ENCODE measurements around the gene PUS10. TPM values are rescaled to one million over a fixed set of nuclear protein-coding genes. Genes with fewer than 3 reads are reported as not detected.

The PUS10 gene
- total and polyA plus RNA-seq, 3 donors from 2014 or later, result 7.3 to 10.7 (median 10.0) TPM

DNA sequence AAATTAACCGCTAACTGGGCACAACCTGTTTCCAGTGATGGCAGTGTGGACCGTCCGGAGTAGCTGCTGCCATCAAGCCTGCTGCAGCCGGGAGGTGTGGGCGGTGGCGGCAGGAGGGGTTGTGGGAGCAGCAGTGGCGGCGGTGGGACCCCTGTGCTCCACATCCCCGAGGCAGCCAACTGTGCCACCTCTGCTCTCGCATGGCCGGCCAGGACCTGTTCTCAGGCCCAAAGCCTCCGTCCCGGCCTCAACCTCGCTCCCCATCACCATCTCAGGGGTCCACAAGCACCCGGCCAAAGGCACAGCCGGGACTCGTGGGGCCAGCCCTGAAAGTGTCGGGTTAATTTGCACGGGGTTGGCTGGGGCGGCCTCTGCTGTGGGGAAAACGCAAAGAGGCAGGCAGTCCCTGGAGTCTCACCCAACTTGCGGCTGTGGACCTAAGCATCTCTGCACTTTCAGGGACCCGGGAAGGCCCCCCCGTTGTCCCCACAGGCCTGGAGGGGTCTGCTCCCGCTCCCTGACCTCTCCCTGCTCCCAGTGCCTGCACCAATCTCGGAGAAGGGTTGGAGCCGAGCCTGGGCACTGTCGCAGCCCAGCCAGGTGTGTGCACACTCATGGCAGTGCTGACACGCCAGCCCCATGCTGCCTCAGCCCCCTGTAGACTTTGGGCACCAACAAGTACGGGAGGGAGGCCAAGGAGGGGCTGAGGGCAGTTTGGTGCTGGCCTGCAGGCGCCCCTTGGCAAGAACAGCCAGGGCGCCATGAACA, 45.0 kb downstream of the PUS10 start:
- intact Hi-C loops (cut with DNase I; ENCODE audit: low total_unique reads), result no loop called here
- H3K9me3 ChIP-seq, result no peaks in the 10 kb centered on the region
- peak overlapping the region in 1 of 2 donors; percentile 3 for H3K4me3 ChIP-seq
- H3K27me3 ChIP-seq, result no peaks in the 10 kb centered on the region
- H3K4me1 ChIP-seq, result no peaks in the 10 kb centered on the region
- WGBS, 2 donors, result 72 to 73% methylated on average over 14 to 32 of the region's 32 CpGs
- no peak overlapping the region for H3K27ac ChIP-seq
- no peaks in the 10 kb centered on the region for H3K36me3 ChIP-seq (ENCODE audit: low read depth, missing control alignments)
- no peak for TF ChIP-seq POLR2A (IDR thresholded peaks at IDR 0.05)
- TF ChIP-seq, protein P1, sequence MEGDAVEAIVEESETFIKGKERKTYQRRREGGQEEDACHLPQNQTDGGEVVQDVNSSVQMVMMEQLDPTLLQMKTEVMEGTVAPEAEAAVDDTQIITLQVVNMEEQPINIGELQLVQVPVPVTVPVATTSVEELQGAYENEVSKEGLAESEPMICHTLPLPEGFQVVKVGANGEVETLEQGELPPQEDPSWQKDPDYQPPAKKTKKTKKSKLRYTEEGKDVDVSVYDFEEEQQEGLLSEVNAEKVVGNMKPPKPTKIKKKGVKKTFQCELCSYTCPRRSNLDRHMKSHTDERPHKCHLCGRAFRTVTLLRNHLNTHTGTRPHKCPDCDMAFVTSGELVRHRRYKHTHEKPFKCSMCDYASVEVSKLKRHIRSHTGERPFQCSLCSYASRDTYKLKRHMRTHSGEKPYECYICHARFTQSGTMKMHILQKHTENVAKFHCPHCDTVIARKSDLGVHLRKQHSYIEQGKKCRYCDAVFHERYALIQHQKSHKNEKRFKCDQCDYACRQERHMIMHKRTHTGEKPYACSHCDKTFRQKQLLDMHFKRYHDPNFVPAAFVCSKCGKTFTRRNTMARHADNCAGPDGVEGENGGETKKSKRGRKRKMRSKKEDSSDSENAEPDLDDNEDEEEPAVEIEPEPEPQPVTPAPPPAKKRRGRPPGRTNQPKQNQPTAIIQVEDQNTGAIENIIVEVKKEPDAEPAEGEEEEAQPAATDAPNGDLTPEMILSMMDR (IDR thresholded peaks at IDR 0.05), result no peak
- no peak for DNase-seq

DNA sequence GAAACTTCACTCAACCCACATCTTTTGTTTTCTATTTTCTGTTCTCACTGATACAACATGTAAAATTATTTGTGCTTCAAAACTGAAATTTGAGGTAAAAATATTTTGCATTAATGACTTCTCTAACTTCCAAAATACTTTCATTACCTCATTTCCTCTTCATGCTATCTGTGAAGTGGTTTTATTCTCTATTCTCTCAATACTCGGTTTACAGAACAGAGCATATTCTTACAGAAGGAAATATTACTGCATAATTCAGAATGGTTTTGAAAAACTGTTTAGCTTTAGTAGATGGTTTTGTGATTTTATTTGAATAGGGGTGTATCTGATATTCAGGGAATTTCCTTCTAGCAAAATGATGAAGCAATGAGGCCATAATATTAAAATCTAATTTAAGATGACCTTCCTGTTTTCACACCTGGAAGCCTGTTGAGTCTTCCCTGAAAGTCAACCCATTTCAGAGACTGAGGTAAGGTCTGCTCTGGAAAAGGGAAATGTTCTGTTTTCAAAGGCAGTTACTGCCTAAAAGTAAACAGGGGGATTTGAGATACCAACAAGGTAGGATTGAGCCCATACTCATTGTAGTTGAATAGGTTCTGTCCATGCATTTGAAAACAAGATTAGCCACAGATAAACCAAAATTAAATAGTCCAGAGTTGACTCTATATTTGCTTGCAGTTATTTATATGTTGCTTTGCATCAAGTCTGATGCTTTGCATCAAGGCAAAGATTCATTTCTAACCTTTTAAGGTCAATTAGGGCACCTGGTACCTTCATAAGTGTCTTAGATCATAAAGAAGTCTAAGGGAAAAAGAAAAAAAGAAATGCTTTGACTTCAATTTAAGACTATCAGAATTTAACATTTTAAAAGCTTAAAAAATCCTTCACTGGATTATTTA, 51.3 kb downstream of the PUS10 start:
- Histone ChIP-seq H3K4me3 (no peak overlapping the region), H3K27ac (no peak overlapping the region), H3K4me1 (no peaks in the 10 kb centered on the region), H3K9me3 (no peaks in the 10 kb centered on the region), H3K36me3 (ENCODE audit: low read depth, missing control alignments) (no peaks in the 10 kb centered on the region), H3K27me3 (no peaks in the 10 kb centered on the region)
- DNase-seq, result no peak
- no peak for TF ChIP-seq POLR2A (IDR thresholded peaks at IDR 0.05)
- TF ChIP-seq, protein P1 (IDR thresholded peaks at IDR 0.05), result no peak
- intact Hi-C loops (cut with DNase I; ENCODE audit: low total_unique reads), result no loop called here
- 79% methylated on average over 1 of the region's 1 CpG for WGBS, 2 donors

DNA sequence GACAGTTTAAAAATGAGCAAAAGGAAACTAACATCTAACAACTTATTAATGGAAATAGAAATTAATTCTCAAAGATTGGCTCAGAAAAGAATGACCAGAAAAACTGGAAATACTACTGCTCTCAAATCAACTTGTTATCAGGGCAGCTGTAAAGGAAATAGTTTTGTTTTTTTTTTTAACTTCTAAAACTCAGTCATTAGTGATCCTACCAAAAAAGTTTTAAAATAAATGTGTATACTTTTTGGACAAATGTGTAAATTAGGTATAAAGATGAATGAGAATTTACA, 52.6 kb downstream of the PUS10 start:
- no peaks in the 10 kb centered on the region for H3K4me1 ChIP-seq
- no peaks in the 10 kb centered on the region for H3K36me3 ChIP-seq (ENCODE audit: low read depth, missing control alignments)
- TF ChIP-seq POLR2A (IDR thresholded peaks at IDR 0.05), result no peak
- TF ChIP-seq, protein P1 (IDR thresholded peaks at IDR 0.05), result no peak
- no peaks in the 10 kb centered on the region for H3K9me3 ChIP-seq
- no peak for DNase-seq
- H3K27ac ChIP-seq, result no peak overlapping the region
- H3K27me3 ChIP-seq, result no peaks in the 10 kb centered on the region
- intact Hi-C loops (cut with DNase I; ENCODE audit: low total_unique reads), result no loop called here
- H3K4me3 ChIP-seq, result no peak overlapping the region

DNA sequence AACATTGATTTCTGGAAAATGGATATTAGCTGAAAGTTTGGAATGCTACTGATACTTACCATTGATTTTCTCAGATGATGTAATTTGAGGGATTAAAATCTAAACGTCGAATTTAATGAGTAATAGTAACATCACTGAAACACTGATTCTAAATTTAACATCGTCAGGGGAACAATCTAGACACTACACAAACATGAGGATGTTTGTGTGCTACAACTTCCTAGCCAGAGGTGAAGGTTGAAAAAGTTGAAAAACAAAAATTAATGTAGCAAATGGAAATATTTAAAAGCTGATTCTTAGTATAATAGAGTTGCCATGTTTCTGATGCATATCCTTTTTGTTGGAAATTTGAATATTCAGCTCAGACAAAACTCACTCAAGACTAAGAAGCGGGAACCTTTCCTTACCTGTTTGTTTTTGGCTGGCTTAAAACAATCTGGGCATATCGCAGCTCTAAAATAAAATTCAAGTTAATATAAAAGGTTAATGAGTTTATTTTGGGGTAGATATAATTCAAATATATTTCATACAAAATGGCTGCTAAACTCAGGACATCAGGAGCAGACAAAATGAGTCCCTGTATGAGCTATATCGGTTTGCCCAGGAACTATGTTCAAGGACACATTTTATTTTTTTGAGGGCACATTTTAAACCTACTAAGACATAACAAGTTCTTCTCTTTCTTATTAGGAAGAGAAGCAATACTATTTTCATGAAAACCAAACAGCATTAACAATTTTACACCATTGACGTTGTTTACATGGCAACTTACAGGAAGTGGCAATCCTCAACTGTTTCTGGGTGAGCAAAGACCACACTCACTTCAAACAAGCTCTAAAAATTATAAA, 53.2 kb downstream of the PUS10 start:
- intact Hi-C loops (cut with DNase I; ENCODE audit: low total_unique reads), result no loop called here

More for the DNA sequence above, 53.2 kb downstream of the PUS10 start:
- DNase-seq, result no peak
- H3K9me3 ChIP-seq, result no peaks in the 10 kb centered on the region
- no peaks in the 10 kb centered on the region for H3K27me3 ChIP-seq
- no peaks in the 10 kb centered on the region for H3K4me1 ChIP-seq
- no peak for TF ChIP-seq POLR2A (IDR thresholded peaks at IDR 0.05)
- TF ChIP-seq, protein P1 (IDR thresholded peaks at IDR 0.05), result no peak
- no peak overlapping the region for H3K27ac ChIP-seq
- H3K36me3 ChIP-seq (ENCODE audit: low read depth, missing control alignments), result no peaks in the 10 kb centered on the region
- 81 to 84% methylated on average over 7 of the region's 7 CpGs for WGBS, 2 donors
- H3K4me3 ChIP-seq, result no peak overlapping the region

All from testis (tissue), 3 donors.